KMS-11 (cell line): Measurements from ENCODE around the gene GPC2.
A peak's percentile ranks its signal among the peaks of the same experiment; 100 is the strongest.
"Not testable (repeated sequence)": the region's sequence is repeated elsewhere in the genome, so short reads cannot be mapped to it uniquely, and the experiment has no call there.

ENCODE experiments used
- H2AFZ ChIP-seq: fragments of 200-600 bp; sonication (generic); 2 replicates; pipeline ENCODE4 v1.6.1; 2016; ENCODE audit warnings: antibody characterized with exemption, mixed run types, low read depth
- H3K27ac ChIP-seq: fragments of 200-600 bp; sonication (generic); 2 replicates; pipeline ENCODE4 v1.6.1; 2016; ENCODE audit warnings: mild to moderate bottlenecking, mixed run types
- H3K27me3 ChIP-seq: fragments of 200-600 bp; sonication (generic); 2 replicates; pipeline ENCODE4 v1.6.1; 2017; ENCODE audit warnings: mild to moderate bottlenecking, low read depth, mixed run types, moderate library complexity; ENCODE audit not compliant: insufficient read depth
- H3K36me3 ChIP-seq: fragments of 200-600 bp; sonication (generic); 2 replicates; pipeline ENCODE4 v1.6.1; 2017; ENCODE audit warnings: mild to moderate bottlenecking, mixed run types; ENCODE audit not compliant: insufficient read depth
- H3K4me1 ChIP-seq: fragments of 200-600 bp; sonication (generic); 2 replicates; pipeline ENCODE4 v1.6.1; 2016; ENCODE audit warnings: mild to moderate bottlenecking, low read depth, mixed run types; ENCODE audit not compliant: poor library complexity, severe bottlenecking
- H3K4me2 ChIP-seq: fragments of 200-600 bp; sonication (generic); 2 replicates; pipeline ENCODE4 v1.7.0; 2016; ENCODE audit warnings: mild to moderate bottlenecking, mixed run types
- H3K4me3 ChIP-seq: fragments of 200-600 bp; sonication (generic); IDR thresholded peaks from 2 replicates; pipeline ENCODE4 v1.6.1; 2017; ENCODE audit warnings: low read depth, low read length, mixed read lengths; ENCODE audit not compliant: insufficient read depth
- H3K79me2 ChIP-seq: fragments of 200-600 bp; sonication (generic); 2 replicates; pipeline ENCODE4 v1.6.1; 2016; ENCODE audit warnings: low read depth, mixed run types; ENCODE audit not compliant: insufficient read depth
- H3K9ac ChIP-seq: fragments of 200-600 bp; sonication (generic); 2 replicates; pipeline ENCODE4 v1.6.1; 2016; ENCODE audit warnings: mild to moderate bottlenecking, mixed run types
- H4K20me1 ChIP-seq: fragments of 200-600 bp; sonication (generic); 2 replicates; pipeline ENCODE4 v1.6.1; 2016; ENCODE audit warnings: mild to moderate bottlenecking, mixed run types; ENCODE audit not compliant: insufficient read depth
- CTCF ChIP-seq: fragments of 200-600 bp; sonication (generic); conservative IDR thresholded peaks from 2 replicates; pipeline ENCODE4 v1.6.1; 2017; ENCODE audit warnings: low read depth, mild to moderate bottlenecking, antibody characterized with exemption, low read length, moderate library complexity, mixed read lengths

Gene GPC2

GRCh38 chr7:100137851-100138760, 39.1 kb downstream of the GPC2 start:
- Histone ChIP-seq H3K4me1 (no peaks in the 10 kb centered on the region), H3K79me2 (no peaks in the 10 kb centered on the region), H4K20me1 (no peaks in the 10 kb centered on the region), H3K36me3 (no peaks in the 10 kb centered on the region), H2AFZ (no peak overlapping the region), H3K27ac (no peak overlapping the region), H3K27me3 (no peaks in the 10 kb centered on the region; the same call in 1 of the 2 replicates), H3K4me2 (no peak overlapping the region), H3K9ac (no peak overlapping the region), H3K4me3 (no peak overlapping the region)
- no peak for TF ChIP-seq CTCF

- TF ChIP-seq CTCF, result peak; percentile 91
- Histone ChIP-seq H3K4me3 (no peak overlapping the region), H3K79me2 (no peaks in the 10 kb centered on the region), H3K4me2 (no peak overlapping the region; the same call in 1 of the 2 replicates), H2AFZ (no peak overlapping the region), H3K27ac (no peak overlapping the region), H3K27me3 (peaks cover 4% of the 10 kb centered on the region; the same call in 1 of the 2 replicates), H3K4me1 (peaks cover 42% of the 10 kb centered on the region), H4K20me1 (no peaks in the 10 kb centered on the region), H3K36me3 (no peaks in the 10 kb centered on the region), H3K9ac (no peak overlapping the region)
Observed at GRCh38 chr7:100132697-100133151, 44.5 kb downstream of the GPC2 start.

GRCh38 chr7:100132126-100132525, 45.1 kb downstream of the GPC2 start:
- Histone ChIP-seq H3K79me2 (no peaks in the 10 kb centered on the region), H3K27me3 (peaks cover 4% of the 10 kb centered on the region; the same call in 1 of the 2 replicates), H4K20me1 (no peaks in the 10 kb centered on the region), H3K36me3 (no peaks in the 10 kb centered on the region), H3K4me1 (peaks cover 43% of the 10 kb centered on the region), H2AFZ (no peak overlapping the region), H3K4me2 (no peak overlapping the region), H3K27ac (no peak overlapping the region), H3K9ac (no peak overlapping the region), H3K4me3 (no peak overlapping the region)
- no peak for TF ChIP-seq CTCF

GRCh38 chr7:100130608-100131453, 46.4 kb downstream of the GPC2 start:
- Histone ChIP-seq H2AFZ (peak overlapping the region; percentile 56), H3K27me3 (peaks cover 4% of the 10 kb centered on the region; the same call in 1 of the 2 replicates)

GRCh38 chr7:100130220-100130607, 47.0 kb downstream of the GPC2 start:
- Histone ChIP-seq H3K4me2 (peak overlapping the region; percentile 19; the same call in 1 of the 2 replicates), H3K4me1 (peaks cover 51% of the 10 kb centered on the region)
- not testable (repeated sequence) for H3K9ac ChIP-seq, H3K27ac ChIP-seq, H3K36me3 ChIP-seq, H3K4me3 ChIP-seq, H4K20me1 ChIP-seq, H2AFZ ChIP-seq, H3K27me3 ChIP-seq, H3K79me2 ChIP-seq

More at GRCh38 chr7:100130608-100131453, 46.4 kb downstream of the GPC2 start:
- Histone ChIP-seq H3K27ac (no peak overlapping the region), H3K9ac (no peak overlapping the region), H3K4me3 (no peak overlapping the region), H3K4me2 (peak overlapping the region; percentile 19; the same call in 1 of the 2 replicates), H3K4me1 (peaks cover 44% of the 10 kb centered on the region), H4K20me1 (no peaks in the 10 kb centered on the region), H3K79me2 (0 out of 2 replicates have a peak, but pooled peaks cover under 1% of the 10 kb centered on the region), H3K36me3 (no peaks in the 10 kb centered on the region)
- peak; percentile 84 for TF ChIP-seq CTCF
